Activated T-cell treated with anti-CD3 and anti-CD28 coated beads, Interleukin-2, amount 50 U/mL, for 72 hours (primary cell): ENCODE measurements around the gene GALNT2. TPM values are rescaled to one million over a fixed set of nuclear protein-coding genes. Genes with fewer than 3 reads are reported as not detected.
A peak's percentile ranks its signal among the peaks of the same experiment; 100 is the strongest.

Experiments used
- ATAC-seq, 2 donors: fragments of 150-1000 bp; cut with Tn5 transposase; replicated peaks in 1 of 2; 2 replicates each; pipeline ENCODE4 v1.10.0; 2021; ENCODE audit warnings: moderate library complexity in 2 of 2, mild to moderate bottlenecking in 1 of 2
- DNase-seq, 2 donors: peaks; one replicate each; pipeline ENCODE4 v3.0.0; 2021 to 2022; ENCODE audit warnings: mixed read lengths in 1 of 2
- H3K27ac Mint-ChIP-seq: one replicate; pipeline ENCODE4 v1.8.0; 2022; ENCODE audit warnings: mild to moderate bottlenecking, moderate library complexity, mixed read lengths
- H3K27me3 Mint-ChIP-seq: one replicate; pipeline ENCODE4 v1.8.0; 2022; ENCODE audit warnings: low read depth, mixed read lengths
- H3K36me3 Mint-ChIP-seq, 2 donors: one replicate each; pipeline ENCODE4 v1.8.0; 2022; ENCODE audit warnings: mixed read lengths in 2 of 2, mild to moderate bottlenecking in 1 of 2; ENCODE audit not compliant: insufficient read depth in 2 of 2
- H3K4me1 Mint-ChIP-seq: one replicate; pipeline ENCODE4 v1.8.0; 2022; ENCODE audit warnings: low read depth, mixed read lengths
- H3K4me3 Mint-ChIP-seq, 2 donors: one replicate each; pipeline ENCODE4 v1.8.0; 2022; ENCODE audit warnings: mild to moderate bottlenecking in 2 of 2, mixed read lengths in 2 of 2, moderate library complexity in 2 of 2
- H3K9me3 Mint-ChIP-seq, 2 donors: one replicate each; pipeline ENCODE4 v1.8.0; 2022; ENCODE audit warnings: mixed read lengths in 2 of 2
- total RNA-seq, 2 donors: library from RNA; stranded (reverse); gene quantifications; one replicate each; pipeline ENCODE4 v1.2.3, GENCODE V29; 2022

The GALNT2 gene
- total RNA-seq, 2 donors from 2014 or later: 50.2 to 67.6 TPM

- no peak for DNase-seq
- H3K9me3 Mint-ChIP-seq: no peaks in the 10 kb centered on the region
- peaks cover 57% of the 10 kb centered on the region for H3K4me1 Mint-ChIP-seq
These were observed 91.6 kb downstream of the GALNT2 start for GRCh38 chr1:230158415-230159291.

GRCh38 chr1:230159580-230159979, 92.5 kb downstream of the GALNT2 start:
- H3K4me3 Mint-ChIP-seq: no peak overlapping the region
- H3K27me3 Mint-ChIP-seq: no peaks in the 10 kb centered on the region
- ATAC-seq (no peak), DNase-seq (no peak)
- H3K4me1 Mint-ChIP-seq: peaks cover 67% of the 10 kb centered on the region
- H3K36me3 Mint-ChIP-seq: peaks cover 0 to 1% of the 10 kb centered on the region in 2 donors
- H3K9me3 Mint-ChIP-seq: no peaks in the 10 kb centered on the region
- H3K27ac Mint-ChIP-seq: no peak overlapping the region

More at GRCh38 chr1:230158415-230159291, 91.6 kb downstream of the GALNT2 start:
- Mint-ChIP-seq H3K27me3 (no peaks in the 10 kb centered on the region), H3K36me3 (peaks cover 0 to 1% of the 10 kb centered on the region in 2 donors), H3K4me3 (no peak overlapping the region), H3K27ac (no peak overlapping the region)
- no peak for ATAC-seq

- Mint-ChIP-seq H3K27me3 (no peaks in the 10 kb centered on the region), H3K4me1 (peaks cover 61% of the 10 kb centered on the region)
These were observed 94.1 kb downstream of the GALNT2 start for GRCh38 chr1:230160957-230161771.

GRCh38 chr1:230163205-230163604, 96.2 kb downstream of the GALNT2 start:
- Mint-ChIP-seq H3K27ac (no peak overlapping the region), H3K36me3 (peaks cover 0 to 1% of the 10 kb centered on the region in 2 donors), H3K9me3 (no peaks in the 10 kb centered on the region)

More at GRCh38 chr1:230160957-230161771, 94.1 kb downstream of the GALNT2 start:
- peaks cover 0 to 1% of the 10 kb centered on the region in 2 donors for H3K36me3 Mint-ChIP-seq
- DNase-seq (no peak), ATAC-seq (no peak)
- no peak overlapping the region for H3K4me3 Mint-ChIP-seq
- H3K9me3 Mint-ChIP-seq: no peaks in the 10 kb centered on the region
- H3K27ac Mint-ChIP-seq: no peak overlapping the region

GRCh38 chr1:230163719-230164118, 96.7 kb downstream of the GALNT2 start:
- Mint-ChIP-seq H3K4me3 (no peak overlapping the region), H3K27me3 (no peaks in the 10 kb centered on the region), H3K4me1 (peaks cover 67% of the 10 kb centered on the region), H3K36me3 (peaks cover 0 to 1% of the 10 kb centered on the region in 2 donors), H3K27ac (no peak overlapping the region), H3K9me3 (no peaks in the 10 kb centered on the region)
- no peak for ATAC-seq
- DNase-seq: no peak

More at GRCh38 chr1:230163205-230163604, 96.2 kb downstream of the GALNT2 start:
- Mint-ChIP-seq H3K4me3 (no peak overlapping the region), H3K27me3 (no peaks in the 10 kb centered on the region), H3K4me1 (peaks cover 63% of the 10 kb centered on the region)
- DNase-seq (no peak), ATAC-seq (no peak)

GRCh38 chr1:230165536-230165935, 98.5 kb downstream of the GALNT2 start:
- no peaks in the 10 kb centered on the region for H3K27me3 Mint-ChIP-seq
- no peak overlapping the region for H3K27ac Mint-ChIP-seq
- no peak overlapping the region for H3K4me3 Mint-ChIP-seq
- DNase-seq (no peak), ATAC-seq (no peak)
- peaks cover 78% of the 10 kb centered on the region for H3K4me1 Mint-ChIP-seq
- no peaks in the 10 kb centered on the region for H3K36me3 Mint-ChIP-seq
- H3K9me3 Mint-ChIP-seq: no peaks in the 10 kb centered on the region

GRCh38 chr1:230166366-230167132, 99.5 kb downstream of the GALNT2 start:
- Mint-ChIP-seq H3K9me3 (no peaks in the 10 kb centered on the region), H3K4me3 (no peak overlapping the region), H3K27me3 (no peaks in the 10 kb centered on the region), H3K36me3 (no peaks in the 10 kb centered on the region), H3K27ac (no peak overlapping the region), H3K4me1 (peaks cover 72% of the 10 kb centered on the region)
- DNase-seq (no peak), ATAC-seq (peak; percentile 31 to 56)

- DNase-seq (peak; percentile 30 to 40), ATAC-seq (peak; percentile 60 to 74)
- Mint-ChIP-seq H3K36me3 (no peaks in the 10 kb centered on the region), H3K27ac (no peak overlapping the region), H3K4me3 (no peak overlapping the region), H3K4me1 (peaks cover 73% of the 10 kb centered on the region), H3K27me3 (no peaks in the 10 kb centered on the region), H3K9me3 (no peaks in the 10 kb centered on the region)
These were observed 100.4 kb downstream of the GALNT2 start for GRCh38 chr1:230167419-230167852.

GRCh38 chr1:230169454-230170152, 102.6 kb downstream of the GALNT2 start:
- Mint-ChIP-seq H3K36me3 (no peaks in the 10 kb centered on the region), H3K4me1 (peaks cover 66% of the 10 kb centered on the region), H3K4me3 (peak overlapping the region; percentile 37 to 65), H3K27me3 (no peaks in the 10 kb centered on the region), H3K27ac (peak overlapping the region; percentile 26), H3K9me3 (no peaks in the 10 kb centered on the region)
- ATAC-seq (peak in 1 of 2 donors; percentile 26), DNase-seq (no peak)

GRCh38 chr1:230170153-230170547, 103.1 kb downstream of the GALNT2 start:
- Mint-ChIP-seq H3K27ac (peak overlapping the region; percentile 24), H3K9me3 (no peaks in the 10 kb centered on the region), H3K36me3 (no peaks in the 10 kb centered on the region), H3K4me1 (peaks cover 70% of the 10 kb centered on the region), H3K4me3 (peak overlapping the region; percentile 37 to 65), H3K27me3 (no peaks in the 10 kb centered on the region)
- ATAC-seq (no peak), DNase-seq (no peak)

- H3K27me3 Mint-ChIP-seq: no peaks in the 10 kb centered on the region
- no peaks in the 10 kb centered on the region for H3K9me3 Mint-ChIP-seq
- H3K27ac Mint-ChIP-seq: peak overlapping the region; percentile 2
- DNase-seq (no peak), ATAC-seq (no peak)
- H3K36me3 Mint-ChIP-seq: no peaks in the 10 kb centered on the region
- H3K4me1 Mint-ChIP-seq: peaks cover 71% of the 10 kb centered on the region
- no peak overlapping the region for H3K4me3 Mint-ChIP-seq
These were observed 103.6 kb downstream of the GALNT2 start for GRCh38 chr1:230170622-230171021.

- no peak overlapping the region for H3K27ac Mint-ChIP-seq
- no peaks in the 10 kb centered on the region for H3K9me3 Mint-ChIP-seq
- DNase-seq (no peak), ATAC-seq (no peak)
- H3K36me3 Mint-ChIP-seq: no peaks in the 10 kb centered on the region
- H3K27me3 Mint-ChIP-seq: no peaks in the 10 kb centered on the region
- no peak overlapping the region for H3K4me3 Mint-ChIP-seq
- H3K4me1 Mint-ChIP-seq: peaks cover 74% of the 10 kb centered on the region
These were observed 104.4 kb downstream of the GALNT2 start for GRCh38 chr1:230171356-230172015.
